ENCODE results near the gene SPOCK2.

DNA sequence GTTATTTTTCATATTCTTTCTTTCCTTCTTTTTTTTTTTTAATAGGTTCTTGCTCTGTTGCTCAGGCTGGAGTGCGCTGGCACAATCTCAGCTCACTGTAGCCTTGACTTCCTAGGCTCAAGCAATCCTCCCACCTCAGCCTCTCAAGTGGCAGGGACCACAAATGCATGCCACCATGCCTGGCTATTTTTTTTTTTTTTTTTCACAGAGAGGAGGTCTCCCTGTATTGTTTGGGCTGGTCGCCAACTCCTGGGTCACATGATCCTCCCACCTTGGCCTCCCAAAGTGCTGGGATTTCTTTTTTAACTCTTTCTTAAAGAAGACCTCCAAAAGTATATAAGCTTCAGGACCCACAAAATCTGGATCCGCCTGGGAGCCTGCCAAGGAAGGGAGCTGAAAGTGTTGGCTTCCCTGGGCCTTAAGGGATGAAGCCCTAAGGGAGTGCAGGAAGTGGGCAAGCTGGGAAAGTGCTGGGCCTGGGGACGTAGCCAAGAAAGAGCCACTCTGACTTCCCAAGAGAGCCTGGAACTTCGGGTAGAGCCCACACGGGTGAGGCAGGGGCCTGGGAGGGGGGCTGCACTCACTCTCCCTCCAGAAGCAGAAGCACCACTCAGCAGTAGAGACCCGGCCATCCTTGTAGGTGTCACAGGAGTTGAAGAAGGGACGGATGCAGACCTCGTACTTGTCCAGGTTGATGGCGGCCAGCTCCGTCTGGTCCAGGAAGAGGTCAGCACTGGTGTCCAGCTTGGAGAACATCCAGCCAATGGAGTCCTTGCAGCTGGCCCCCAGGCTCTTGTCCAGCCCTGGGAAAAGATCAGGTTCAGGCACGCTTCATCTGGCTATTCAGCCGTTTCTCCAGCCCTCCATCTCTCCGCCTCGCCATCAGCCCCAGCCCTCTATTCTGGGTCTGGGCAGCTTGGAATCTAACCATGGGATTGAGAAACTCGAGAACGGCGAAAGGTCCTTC is 21.8 kb downstream of the SPOCK2 start:
- TF ChIP-seq POLR2A (IDR thresholded peaks at IDR 0.05; ENCODE audit: low read depth, low read length) (no peak), TAF1 (IDR thresholded peaks at IDR 0.05; ENCODE audit: low read depth, low read length) (no peak), SPI1 (IDR thresholded peaks at IDR 0.05; ENCODE audit: low read depth, low read length) (no peak), POLR2AphosphoS5 (IDR thresholded peaks at IDR 0.05; ENCODE audit: low read depth, low read length) (no peak), PAX5 (IDR thresholded peaks at IDR 0.05; ENCODE audit: insufficient read depth, low read length, severe bottlenecking) (no peak), POU2F2 (IDR thresholded peaks at IDR 0.05; ENCODE audit: low read depth, low read length) (no peak)

Data from GM12891 (cell line).